ENCODE measurements around the gene EDIL3.

EDIL3 gene

GRCh38 chr5:84197538-84197937, 187.1 kb downstream of the EDIL3 start:
- no peak for DNase-seq
- Histone ChIP-seq H3K4me1 (ENCODE audit: control extremely low read depth in 1 of 4, control insufficient read depth in 4 of 4, insufficient read depth in 4 of 4, low read length in 3 of 4) (no peaks in the 10 kb centered on the region), H3K27me3 (replicated peaks in 2 of 5; ENCODE audit: control insufficient read depth in 4 of 5, insufficient read depth in 5 of 5, low read length in 4 of 5) (no peaks in the 10 kb centered on the region), H3K27ac (ENCODE audit: insufficient read depth in 1 of 2, low read depth in 1 of 2, low read length in 2 of 2, poor library complexity in 1 of 2, severe bottlenecking in 2 of 2) (no peak overlapping the region), H3K36me3 (ENCODE audit: control insufficient read depth in 4 of 4, insufficient read depth in 4 of 4, low read length in 3 of 4) (no peaks in the 10 kb centered on the region), H3K4me3 (ENCODE audit: control insufficient read depth in 1 of 7, extremely low read depth in 1 of 7, insufficient read depth in 4 of 7, low read depth in 2 of 7, low read length in 6 of 7) (no peak overlapping the region), H3K9me3 (ENCODE audit: control extremely low read depth in 1 of 5, control insufficient read depth in 4 of 5, insufficient read depth in 2 of 5, low read depth in 1 of 5, low read length in 4 of 5) (no peaks in the 10 kb centered on the region)
- POLR2A ChIA-PET: no interaction called here
- WGBS (ENCODE audit: insufficient coverage): 86% methylated on average over 1 of the region's 2 CpGs
- CTCF ChIA-PET: no interaction called here

GRCh38 chr5:84191281-84191680, 193.4 kb downstream of the EDIL3 start:
- no peaks in the 10 kb centered on the region for H3K36me3 ChIP-seq (ENCODE audit: control insufficient read depth in 4 of 4, insufficient read depth in 4 of 4, low read length in 3 of 4)
- no peak for DNase-seq
- no peaks in the 10 kb centered on the region for H3K9me3 ChIP-seq (ENCODE audit: control extremely low read depth in 1 of 5, control insufficient read depth in 4 of 5, insufficient read depth in 2 of 5, low read depth in 1 of 5, low read length in 4 of 5)
- ChIA-PET CTCF (no interaction called here), POLR2A (no interaction called here)
- no peaks in the 10 kb centered on the region for H3K27me3 ChIP-seq (replicated peaks in 2 of 5; ENCODE audit: control insufficient read depth in 4 of 5, insufficient read depth in 5 of 5, low read length in 4 of 5)
- H3K27ac ChIP-seq (ENCODE audit: insufficient read depth in 1 of 2, low read depth in 1 of 2, low read length in 2 of 2, poor library complexity in 1 of 2, severe bottlenecking in 2 of 2): no peak overlapping the region
- WGBS (ENCODE audit: insufficient coverage): 100% methylated on average over 2 of the region's 2 CpGs
- H3K4me1 ChIP-seq (ENCODE audit: control extremely low read depth in 1 of 4, control insufficient read depth in 4 of 4, insufficient read depth in 4 of 4, low read length in 3 of 4): no peaks in the 10 kb centered on the region
- no peak overlapping the region for H3K4me3 ChIP-seq (ENCODE audit: control insufficient read depth in 1 of 7, extremely low read depth in 1 of 7, insufficient read depth in 4 of 7, low read depth in 2 of 7, low read length in 6 of 7)

- CTCF ChIA-PET: no interaction called here
- no CpG with 5 or more reads among the region's 1 CpG for WGBS (ENCODE audit: insufficient coverage)
- POLR2A ChIA-PET: no interaction called here
- Histone ChIP-seq H3K27me3 (replicated peaks in 2 of 5; ENCODE audit: control insufficient read depth in 4 of 5, insufficient read depth in 5 of 5, low read length in 4 of 5) (no peaks in the 10 kb centered on the region), H3K36me3 (ENCODE audit: control insufficient read depth in 4 of 4, insufficient read depth in 4 of 4, low read length in 3 of 4) (no peaks in the 10 kb centered on the region), H3K9me3 (ENCODE audit: control extremely low read depth in 1 of 5, control insufficient read depth in 4 of 5, insufficient read depth in 2 of 5, low read depth in 1 of 5, low read length in 4 of 5) (no peaks in the 10 kb centered on the region), H3K27ac (ENCODE audit: insufficient read depth in 1 of 2, low read depth in 1 of 2, low read length in 2 of 2, poor library complexity in 1 of 2, severe bottlenecking in 2 of 2) (no peak overlapping the region), H3K4me3 (ENCODE audit: control insufficient read depth in 1 of 7, extremely low read depth in 1 of 7, insufficient read depth in 4 of 7, low read depth in 2 of 7, low read length in 6 of 7) (no peak overlapping the region), H3K4me1 (ENCODE audit: control extremely low read depth in 1 of 4, control insufficient read depth in 4 of 4, insufficient read depth in 4 of 4, low read length in 3 of 4) (peaks cover 0 to 5% (median 0%) of the 10 kb centered on the region in 4 experiments)
- no peak for DNase-seq
Measured at GRCh38 chr5:84184857-84185256, 199.8 kb downstream of the EDIL3 start.

GRCh38 chr5:84181093-84181492, 203.6 kb downstream of the EDIL3 start:
- H3K9me3 ChIP-seq (ENCODE audit: control extremely low read depth in 1 of 5, control insufficient read depth in 4 of 5, insufficient read depth in 2 of 5, low read depth in 1 of 5, low read length in 4 of 5): no peaks in the 10 kb centered on the region
- no peak overlapping the region for H3K4me3 ChIP-seq (ENCODE audit: control insufficient read depth in 1 of 7, extremely low read depth in 1 of 7, insufficient read depth in 4 of 7, low read depth in 2 of 7, low read length in 6 of 7)
- H3K27me3 ChIP-seq (replicated peaks in 2 of 5; ENCODE audit: control insufficient read depth in 4 of 5, insufficient read depth in 5 of 5, low read length in 4 of 5): no peaks in the 10 kb centered on the region
- DNase-seq: no peak
- no peak overlapping the region for H3K27ac ChIP-seq (ENCODE audit: insufficient read depth in 1 of 2, low read depth in 1 of 2, low read length in 2 of 2, poor library complexity in 1 of 2, severe bottlenecking in 2 of 2)
- peaks cover 0 to 5% (median 0%) of the 10 kb centered on the region in 4 experiments for H3K4me1 ChIP-seq (ENCODE audit: control extremely low read depth in 1 of 4, control insufficient read depth in 4 of 4, insufficient read depth in 4 of 4, low read length in 3 of 4)
- WGBS (ENCODE audit: insufficient coverage): 76% methylated on average over 3 of the region's 3 CpGs
- POLR2A ChIA-PET: no interaction called here
- CTCF ChIA-PET: no interaction called here
- H3K36me3 ChIP-seq (ENCODE audit: control insufficient read depth in 4 of 4, insufficient read depth in 4 of 4, low read length in 3 of 4): no peaks in the 10 kb centered on the region

GRCh38 chr5:84168841-84169240, 215.8 kb downstream of the EDIL3 start:
- WGBS (ENCODE audit: insufficient coverage): 100% methylated on average over 1 of the region's 2 CpGs
- POLR2A ChIA-PET: no interaction called here
- CTCF ChIA-PET: no interaction called here

GRCh38 chr5:84163671-84164070, 221.0 kb downstream of the EDIL3 start:
- no peaks in the 10 kb centered on the region for H3K9me3 ChIP-seq (ENCODE audit: control extremely low read depth in 1 of 5, control insufficient read depth in 4 of 5, insufficient read depth in 2 of 5, low read depth in 1 of 5, low read length in 4 of 5)
- no peak overlapping the region for H3K27ac ChIP-seq (ENCODE audit: insufficient read depth in 1 of 2, low read depth in 1 of 2, low read length in 2 of 2, poor library complexity in 1 of 2, severe bottlenecking in 2 of 2)
- no peaks in the 10 kb centered on the region for H3K36me3 ChIP-seq (ENCODE audit: control insufficient read depth in 4 of 4, insufficient read depth in 4 of 4, low read length in 3 of 4)
- no CpG with 5 or more reads among the region's 1 CpG for WGBS (ENCODE audit: insufficient coverage)
- ChIA-PET POLR2A (no interaction called here), CTCF (no interaction called here)
- no peaks in the 10 kb centered on the region for H3K27me3 ChIP-seq (replicated peaks in 2 of 5; ENCODE audit: control insufficient read depth in 4 of 5, insufficient read depth in 5 of 5, low read length in 4 of 5)
- H3K4me3 ChIP-seq (ENCODE audit: control insufficient read depth in 1 of 7, extremely low read depth in 1 of 7, insufficient read depth in 4 of 7, low read depth in 2 of 7, low read length in 6 of 7): no peak overlapping the region
- H3K4me1 ChIP-seq (ENCODE audit: control extremely low read depth in 1 of 4, control insufficient read depth in 4 of 4, insufficient read depth in 4 of 4, low read length in 3 of 4): no peaks in the 10 kb centered on the region
- no peak for DNase-seq

More at GRCh38 chr5:84168841-84169240, 215.8 kb downstream of the EDIL3 start:
- Histone ChIP-seq H3K36me3 (ENCODE audit: control insufficient read depth in 4 of 4, insufficient read depth in 4 of 4, low read length in 3 of 4) (no peaks in the 10 kb centered on the region), H3K27ac (ENCODE audit: insufficient read depth in 1 of 2, low read depth in 1 of 2, low read length in 2 of 2, poor library complexity in 1 of 2, severe bottlenecking in 2 of 2) (no peak overlapping the region), H3K27me3 (replicated peaks in 2 of 5; ENCODE audit: control insufficient read depth in 4 of 5, insufficient read depth in 5 of 5, low read length in 4 of 5) (no peaks in the 10 kb centered on the region), H3K9me3 (ENCODE audit: control extremely low read depth in 1 of 5, control insufficient read depth in 4 of 5, insufficient read depth in 2 of 5, low read depth in 1 of 5, low read length in 4 of 5) (no peaks in the 10 kb centered on the region), H3K4me3 (ENCODE audit: control insufficient read depth in 1 of 7, extremely low read depth in 1 of 7, insufficient read depth in 4 of 7, low read depth in 2 of 7, low read length in 6 of 7) (no peak overlapping the region), H3K4me1 (ENCODE audit: control extremely low read depth in 1 of 4, control insufficient read depth in 4 of 4, insufficient read depth in 4 of 4, low read length in 3 of 4) (no peaks in the 10 kb centered on the region)
- no peak for DNase-seq

GRCh38 chr5:84162695-84163094, 222.0 kb downstream of the EDIL3 start:
- H3K36me3 ChIP-seq (ENCODE audit: control insufficient read depth in 4 of 4, insufficient read depth in 4 of 4, low read length in 3 of 4): no peaks in the 10 kb centered on the region
- no peaks in the 10 kb centered on the region for H3K4me1 ChIP-seq (ENCODE audit: control extremely low read depth in 1 of 4, control insufficient read depth in 4 of 4, insufficient read depth in 4 of 4, low read length in 3 of 4)
- no CpG with 5 or more reads among the region's 1 CpG for WGBS (ENCODE audit: insufficient coverage)
- no peak overlapping the region for H3K27ac ChIP-seq (ENCODE audit: insufficient read depth in 1 of 2, low read depth in 1 of 2, low read length in 2 of 2, poor library complexity in 1 of 2, severe bottlenecking in 2 of 2)
- H3K9me3 ChIP-seq (ENCODE audit: control extremely low read depth in 1 of 5, control insufficient read depth in 4 of 5, insufficient read depth in 2 of 5, low read depth in 1 of 5, low read length in 4 of 5): no peaks in the 10 kb centered on the region
- no peak overlapping the region for H3K4me3 ChIP-seq (ENCODE audit: control insufficient read depth in 1 of 7, extremely low read depth in 1 of 7, insufficient read depth in 4 of 7, low read depth in 2 of 7, low read length in 6 of 7)
- no peaks in the 10 kb centered on the region for H3K27me3 ChIP-seq (replicated peaks in 2 of 5; ENCODE audit: control insufficient read depth in 4 of 5, insufficient read depth in 5 of 5, low read length in 4 of 5)
- DNase-seq: no peak
- CTCF ChIA-PET: interaction anchor here (0.7 kb wide), 1 partner anchor 66 kb away, joined by 3 read pairs; no protein-coding TSS in a partner anchor
- POLR2A ChIA-PET: no interaction called here
